ENCODE data around the gene TRIM39. TPM values are rescaled to one million over a fixed set of nuclear protein-coding genes. Genes with fewer than 3 reads are reported as not detected.

The TRIM39 gene
- polyA plus RNA-seq, 1 donor from 2014 or later: 9.2 TPM

DNA sequence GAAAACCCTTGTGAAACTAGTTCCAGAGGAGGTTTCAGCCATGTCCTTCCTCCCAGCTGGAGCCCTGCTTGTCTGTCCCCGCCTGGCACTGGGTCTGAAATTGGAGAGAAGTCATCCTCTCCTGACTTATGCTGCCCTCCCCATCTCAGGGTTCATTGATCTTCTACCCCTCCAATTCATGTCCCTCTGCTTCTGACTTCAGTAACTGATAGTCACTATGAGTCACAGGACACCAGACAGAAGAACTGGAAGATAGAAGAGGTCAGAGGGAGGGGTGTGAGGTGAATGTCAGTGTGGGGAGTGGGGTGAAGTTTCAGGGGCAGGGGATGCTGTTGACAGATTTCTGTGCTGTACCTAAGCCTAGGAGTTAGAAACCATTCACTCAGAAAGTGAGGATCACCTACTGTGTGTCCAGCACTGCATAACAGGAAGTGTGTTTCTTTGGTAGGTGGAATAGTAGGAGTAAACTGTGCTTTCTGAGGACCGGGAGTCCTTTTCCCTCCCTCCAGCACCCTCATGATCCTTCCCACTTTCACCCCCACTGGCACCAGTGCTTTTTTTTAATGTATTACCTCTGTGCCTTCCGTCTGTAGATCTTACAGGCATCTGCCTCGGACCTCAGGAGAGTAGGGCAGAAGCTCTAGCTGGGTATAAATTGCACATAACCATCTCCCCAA, 17.6 kb downstream of the TRIM39 start:
- Histone ChIP-seq H3K36me3 (ENCODE audit: insufficient read depth, low read length) (no peaks in the 10 kb centered on the region), H2AFZ (ENCODE audit: low read depth, low read length) (peak overlapping the region; percentile 94), H4K20me1 (ENCODE audit: insufficient read depth) (no peaks in the 10 kb centered on the region), H3K79me2 (replicated peaks; ENCODE audit: insufficient read depth, low read length) (no peaks in the 10 kb centered on the region), H3K27me3 (ENCODE audit: insufficient read depth, low read depth, low read length) (no peaks in the 10 kb centered on the region), H3K9me2 (ENCODE audit: insufficient read depth, low read length) (no peaks in the 10 kb centered on the region), H3K9me3 (ENCODE audit: low read length) (no peaks in the 10 kb centered on the region), H3K4me3 (ENCODE audit: low read length) (peak overlapping the region; percentile 95), H3K9ac (ENCODE audit: low read length) (peak overlapping the region; percentile 96), H3K27ac (ENCODE audit: low read length) (peak overlapping the region; percentile 93), H3K4me2 (ENCODE audit: low read length) (no peak overlapping the region), H3F3A (ENCODE audit: insufficient read depth, low read length, poor library complexity, severe bottlenecking) (no peaks in the 10 kb centered on the region)
- TF ChIP-seq, protein P1, sequence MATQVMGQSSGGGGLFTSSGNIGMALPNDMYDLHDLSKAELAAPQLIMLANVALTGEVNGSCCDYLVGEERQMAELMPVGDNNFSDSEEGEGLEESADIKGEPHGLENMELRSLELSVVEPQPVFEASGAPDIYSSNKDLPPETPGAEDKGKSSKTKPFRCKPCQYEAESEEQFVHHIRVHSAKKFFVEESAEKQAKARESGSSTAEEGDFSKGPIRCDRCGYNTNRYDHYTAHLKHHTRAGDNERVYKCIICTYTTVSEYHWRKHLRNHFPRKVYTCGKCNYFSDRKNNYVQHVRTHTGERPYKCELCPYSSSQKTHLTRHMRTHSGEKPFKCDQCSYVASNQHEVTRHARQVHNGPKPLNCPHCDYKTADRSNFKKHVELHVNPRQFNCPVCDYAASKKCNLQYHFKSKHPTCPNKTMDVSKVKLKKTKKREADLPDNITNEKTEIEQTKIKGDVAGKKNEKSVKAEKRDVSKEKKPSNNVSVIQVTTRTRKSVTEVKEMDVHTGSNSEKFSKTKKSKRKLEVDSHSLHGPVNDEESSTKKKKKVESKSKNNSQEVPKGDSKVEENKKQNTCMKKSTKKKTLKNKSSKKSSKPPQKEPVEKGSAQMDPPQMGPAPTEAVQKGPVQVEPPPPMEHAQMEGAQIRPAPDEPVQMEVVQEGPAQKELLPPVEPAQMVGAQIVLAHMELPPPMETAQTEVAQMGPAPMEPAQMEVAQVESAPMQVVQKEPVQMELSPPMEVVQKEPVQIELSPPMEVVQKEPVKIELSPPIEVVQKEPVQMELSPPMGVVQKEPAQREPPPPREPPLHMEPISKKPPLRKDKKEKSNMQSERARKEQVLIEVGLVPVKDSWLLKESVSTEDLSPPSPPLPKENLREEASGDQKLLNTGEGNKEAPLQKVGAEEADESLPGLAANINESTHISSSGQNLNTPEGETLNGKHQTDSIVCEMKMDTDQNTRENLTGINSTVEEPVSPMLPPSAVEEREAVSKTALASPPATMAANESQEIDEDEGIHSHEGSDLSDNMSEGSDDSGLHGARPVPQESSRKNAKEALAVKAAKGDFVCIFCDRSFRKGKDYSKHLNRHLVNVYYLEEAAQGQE (IDR thresholded peaks at IDR 0.05; ENCODE audit: borderline replicate concordance): no peak
- TF ChIP-seq MXI1 (conservative IDR thresholded peaks at IDR 0.05; ENCODE audit: poor library complexity, severe bottlenecking) (no peak), RAD21 (conservative IDR thresholded peaks at IDR 0.05) (no peak), TAF1 (IDR thresholded peaks at IDR 0.05; ENCODE audit: low read depth) (no peak), EZH2 (IDR thresholded peaks at IDR 0.05; ENCODE audit: borderline replicate concordance, insufficient read depth, low read length, poor library complexity, severe bottlenecking) (no peak), POLR2AphosphoS5 (IDR thresholded peaks at IDR 0.05) (no peak), SMC3 (conservative IDR thresholded peaks at IDR 0.05; ENCODE audit: poor library complexity) (no peak), EP300 (conservative IDR thresholded peaks at IDR 0.05; ENCODE audit: poor library complexity, severe bottlenecking) (no peak)
- TF ChIP-seq, protein P2, sequence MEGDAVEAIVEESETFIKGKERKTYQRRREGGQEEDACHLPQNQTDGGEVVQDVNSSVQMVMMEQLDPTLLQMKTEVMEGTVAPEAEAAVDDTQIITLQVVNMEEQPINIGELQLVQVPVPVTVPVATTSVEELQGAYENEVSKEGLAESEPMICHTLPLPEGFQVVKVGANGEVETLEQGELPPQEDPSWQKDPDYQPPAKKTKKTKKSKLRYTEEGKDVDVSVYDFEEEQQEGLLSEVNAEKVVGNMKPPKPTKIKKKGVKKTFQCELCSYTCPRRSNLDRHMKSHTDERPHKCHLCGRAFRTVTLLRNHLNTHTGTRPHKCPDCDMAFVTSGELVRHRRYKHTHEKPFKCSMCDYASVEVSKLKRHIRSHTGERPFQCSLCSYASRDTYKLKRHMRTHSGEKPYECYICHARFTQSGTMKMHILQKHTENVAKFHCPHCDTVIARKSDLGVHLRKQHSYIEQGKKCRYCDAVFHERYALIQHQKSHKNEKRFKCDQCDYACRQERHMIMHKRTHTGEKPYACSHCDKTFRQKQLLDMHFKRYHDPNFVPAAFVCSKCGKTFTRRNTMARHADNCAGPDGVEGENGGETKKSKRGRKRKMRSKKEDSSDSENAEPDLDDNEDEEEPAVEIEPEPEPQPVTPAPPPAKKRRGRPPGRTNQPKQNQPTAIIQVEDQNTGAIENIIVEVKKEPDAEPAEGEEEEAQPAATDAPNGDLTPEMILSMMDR (IDR thresholded peaks at IDR 0.05; ENCODE audit: poor library complexity, severe bottlenecking): no peak

DNA sequence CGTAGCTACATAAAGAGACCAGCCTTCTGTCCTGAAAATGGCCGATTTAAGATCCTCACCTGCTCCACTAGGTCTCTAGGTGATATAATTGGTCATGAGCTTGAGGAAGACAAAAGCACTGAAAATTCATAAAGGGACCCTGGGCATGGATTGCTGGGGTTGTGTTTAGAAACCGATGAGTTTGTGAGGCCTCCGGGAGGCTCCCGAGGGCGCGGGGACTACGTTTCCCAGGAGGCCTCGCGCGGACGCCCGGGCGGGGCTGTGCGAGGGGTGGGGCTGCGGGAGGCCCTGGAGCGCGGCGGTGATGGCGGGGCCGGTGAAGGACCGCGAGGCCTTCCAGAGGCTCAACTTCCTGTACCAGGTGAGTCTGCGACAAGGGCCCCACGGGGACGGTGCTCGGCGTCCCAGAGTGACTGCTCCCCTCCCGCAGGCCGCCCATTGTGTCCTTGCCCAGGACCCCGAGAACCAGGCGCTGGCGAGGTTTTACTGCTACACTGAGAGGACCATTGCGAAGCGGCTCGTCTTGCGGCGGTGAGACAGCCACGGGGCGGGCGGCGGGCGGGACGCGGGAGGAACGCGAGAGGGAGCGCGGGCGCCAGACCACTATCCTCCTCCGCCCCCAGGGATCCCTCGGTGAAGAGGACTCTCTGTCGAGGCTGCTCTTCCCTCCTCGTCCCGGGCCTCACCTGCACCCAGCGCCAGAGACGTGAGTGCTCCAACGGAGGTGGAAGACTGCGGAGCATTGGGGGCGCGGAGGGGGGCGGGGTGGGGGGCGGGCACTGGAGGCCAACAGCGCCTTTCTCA, 18.3 kb downstream of the TRIM39 start, which contains the start of gene RPP21:
Gene RPP21 (plus strand): TSS at position 289 of the 804 bp plus-strand sequence. CDS start 16 bp downstream, at position 305.
- Histone ChIP-seq H3K4me3 (ENCODE audit: low read length) (peak within 1 kb of the TSS; percentile 95), H3K9me2 (ENCODE audit: insufficient read depth, low read length) (no peaks in the 10 kb centered on the region), H3K27ac (ENCODE audit: low read length) (peak within 1 kb of the TSS; percentile 93), H3K27me3 (ENCODE audit: insufficient read depth, low read depth, low read length) (no peaks in the 10 kb centered on the region), H3F3A (ENCODE audit: insufficient read depth, low read length, poor library complexity, severe bottlenecking) (no peaks in the 10 kb centered on the region), H3K9ac (ENCODE audit: low read length) (peak within 1 kb of the TSS; percentile 96), H4K20me1 (ENCODE audit: insufficient read depth) (no peaks in the 10 kb centered on the region), H3K4me2 (ENCODE audit: low read length) (peak within 1 kb of the TSS; percentile 44), H3K9me3 (ENCODE audit: low read length) (no peaks in the 10 kb centered on the region), H3K36me3 (ENCODE audit: insufficient read depth, low read length) (no peaks in the 10 kb centered on the region), H2AFZ (ENCODE audit: low read depth, low read length) (peak within 1 kb of the TSS; percentile 94), H3K79me2 (replicated peaks; ENCODE audit: insufficient read depth, low read length) (no peaks in the 10 kb centered on the region)
- peak; percentile 91 for TF ChIP-seq POLR2AphosphoS5 (IDR thresholded peaks at IDR 0.05)
- TF ChIP-seq EZH2 (IDR thresholded peaks at IDR 0.05; ENCODE audit: borderline replicate concordance, insufficient read depth, low read length, poor library complexity, severe bottlenecking): no peak
- TF ChIP-seq SMC3 (conservative IDR thresholded peaks at IDR 0.05; ENCODE audit: poor library complexity): no peak
- TF ChIP-seq, protein P2 (IDR thresholded peaks at IDR 0.05; ENCODE audit: poor library complexity, severe bottlenecking): no peak
- TF ChIP-seq EP300 (conservative IDR thresholded peaks at IDR 0.05; ENCODE audit: poor library complexity, severe bottlenecking): peak; percentile 23
- TF ChIP-seq, protein P1 (IDR thresholded peaks at IDR 0.05; ENCODE audit: borderline replicate concordance): peak; percentile 75
- peak; percentile 81 for TF ChIP-seq TAF1 (IDR thresholded peaks at IDR 0.05; ENCODE audit: low read depth)
- TF ChIP-seq MXI1 (conservative IDR thresholded peaks at IDR 0.05; ENCODE audit: poor library complexity, severe bottlenecking): peak; percentile 84
- TF ChIP-seq RAD21 (conservative IDR thresholded peaks at IDR 0.05): peak; percentile 25
